SJCRH30 (cell line): ENCODE data around the gene KCNJ8. TPM values are rescaled to one million over a fixed set of nuclear protein-coding genes. Genes with fewer than 3 reads are reported as not detected.

Experiments used
- total RNA-seq: library from RNA; depleted of rRNA; stranded (reverse); fragments of >200 nt; shearing (Covaris generic); gene quantifications from 2 replicates; pipeline ENCODE4 v1.2.3, GENCODE V29; 2014; rRNA removed

The KCNJ8 gene
- total RNA-seq, 1 experiment from 2014 or later: 0.20 TPM

Other genes starting within 250 kb of the KCNJ8 start
- gene SPX, start 248.4 kb downstream of the KCNJ8 start, total RNA-seq: 3.5 and 7.4 TPM in 2 replicates
- 0.05 TPM in 1 of 2 replicates, not detected in the other for gene GYS2, start 169.9 kb downstream of the KCNJ8 start, total RNA-seq
- gene LDHB, start 116.9 kb downstream of the KCNJ8 start, total RNA-seq: 1,314 and 1,361 TPM in 2 replicates
- 0.84 and 1.2 TPM in 2 replicates for gene ABCC9, start 166.7 kb upstream of the KCNJ8 start, total RNA-seq